ENCODE data around the gene SIT1. TPM values are rescaled to one million over a fixed set of nuclear protein-coding genes. Genes with fewer than 3 reads are reported as not detected.

SIT1 gene
- total RNA-seq, 1 experiment from 2014 or later: not detected

- TF ChIP-seq CTCF (IDR thresholded peaks at IDR 0.05; ENCODE audit: unreplicated experiment): no peak
- H3K4me3 Mint-ChIP-seq (ENCODE audit: low read depth, unreplicated experiment): no peak overlapping the region
- CTCF ChIA-PET: interaction anchor here (0.7 kb wide), 1 partner anchor 11 kb away, joined by 3 read pairs; no protein-coding TSS in a partner anchor
- H3K4me1 Mint-ChIP-seq (ENCODE audit: low read depth, unreplicated experiment): peaks cover 16% of the 10 kb centered on the region
- no peak for DNase-seq
- BruUV-seq (replicated peaks): no TSS peak
- no peaks in the 10 kb centered on the region for H3K27me3 Mint-ChIP-seq (ENCODE audit: unreplicated experiment)
- peaks cover 48% of the 10 kb centered on the region for H3K36me3 Mint-ChIP-seq (ENCODE audit: insufficient read depth, unreplicated experiment)
- H3K27ac Mint-ChIP-seq (ENCODE audit: unreplicated experiment): no peak overlapping the region
- H3K9me3 Mint-ChIP-seq (ENCODE audit: low read depth, unreplicated experiment): no peaks in the 10 kb centered on the region
- intact Hi-C loops (cut with micrococcal nuclease; ENCODE audit: unreplicated experiment): no loop called here
Measured at GRCh38 chr9:35685506-35685905, 34.8 kb upstream of the SIT1 start.

GRCh38 chr9:35684921-35685320, 34.2 kb upstream of the SIT1 start:
- H3K27me3 Mint-ChIP-seq (ENCODE audit: unreplicated experiment): no peaks in the 10 kb centered on the region
- BruUV-seq (replicated peaks): no TSS peak
- CTCF ChIA-PET: no interaction called here
- peaks cover 16% of the 10 kb centered on the region for H3K4me1 Mint-ChIP-seq (ENCODE audit: low read depth, unreplicated experiment)
- H3K9me3 Mint-ChIP-seq (ENCODE audit: low read depth, unreplicated experiment): no peaks in the 10 kb centered on the region
- H3K4me3 Mint-ChIP-seq (ENCODE audit: low read depth, unreplicated experiment): no peak overlapping the region
- TF ChIP-seq CTCF (IDR thresholded peaks at IDR 0.05; ENCODE audit: unreplicated experiment): no peak
- no peak overlapping the region for H3K27ac Mint-ChIP-seq (ENCODE audit: unreplicated experiment)
- H3K36me3 Mint-ChIP-seq (ENCODE audit: insufficient read depth, unreplicated experiment): peaks cover 45% of the 10 kb centered on the region
- no peak for DNase-seq
- intact Hi-C loops (cut with micrococcal nuclease; ENCODE audit: unreplicated experiment): no loop called here

- DNase-seq: no peak
- Mint-ChIP-seq H3K9me3 (ENCODE audit: low read depth, unreplicated experiment) (no peaks in the 10 kb centered on the region), H3K27ac (ENCODE audit: unreplicated experiment) (no peak overlapping the region), H3K4me1 (ENCODE audit: low read depth, unreplicated experiment) (peaks cover 16% of the 10 kb centered on the region), H3K36me3 (ENCODE audit: insufficient read depth, unreplicated experiment) (peaks cover 32% of the 10 kb centered on the region), H3K27me3 (ENCODE audit: unreplicated experiment) (no peaks in the 10 kb centered on the region), H3K4me3 (ENCODE audit: low read depth, unreplicated experiment) (no peak overlapping the region)
- BruUV-seq (replicated peaks): no TSS peak
- CTCF ChIA-PET: no interaction called here
- no peak for TF ChIP-seq CTCF (IDR thresholded peaks at IDR 0.05; ENCODE audit: unreplicated experiment)
- intact Hi-C loops (cut with micrococcal nuclease; ENCODE audit: unreplicated experiment): no loop called here
Measured at GRCh38 chr9:35683323-35683722, 32.6 kb upstream of the SIT1 start.

- CTCF ChIA-PET: no interaction called here
- Mint-ChIP-seq H3K4me1 (ENCODE audit: low read depth, unreplicated experiment) (peaks cover 15% of the 10 kb centered on the region), H3K36me3 (ENCODE audit: insufficient read depth, unreplicated experiment) (peaks cover 29% of the 10 kb centered on the region), H3K27me3 (ENCODE audit: unreplicated experiment) (no peaks in the 10 kb centered on the region), H3K9me3 (ENCODE audit: low read depth, unreplicated experiment) (no peaks in the 10 kb centered on the region), H3K27ac (ENCODE audit: unreplicated experiment) (peak overlapping the region; percentile 36), H3K4me3 (ENCODE audit: low read depth, unreplicated experiment) (no peak overlapping the region)
- intact Hi-C loops (cut with micrococcal nuclease; ENCODE audit: unreplicated experiment): no loop called here
- no peak for TF ChIP-seq CTCF (IDR thresholded peaks at IDR 0.05; ENCODE audit: unreplicated experiment)
- no TSS peak for BruUV-seq (replicated peaks)
- DNase-seq: no peak
Measured at GRCh38 chr9:35682520-35683315, 32.0 kb upstream of the SIT1 start.
